Measurements from ENCODE around the gene ZNF653. TPM values are rescaled to one million over a fixed set of nuclear protein-coding genes. Genes with fewer than 3 reads are reported as not detected.
A peak's percentile ranks its signal among the peaks of the same experiment; 100 is the strongest.

ZNF653 gene
- total and polyA plus RNA-seq, 2 of the 8 experiments (the other 6 are each of a cell fraction or from before 2014, with no cell fraction given): 7.0 to 7.9 TPM

DNA sequence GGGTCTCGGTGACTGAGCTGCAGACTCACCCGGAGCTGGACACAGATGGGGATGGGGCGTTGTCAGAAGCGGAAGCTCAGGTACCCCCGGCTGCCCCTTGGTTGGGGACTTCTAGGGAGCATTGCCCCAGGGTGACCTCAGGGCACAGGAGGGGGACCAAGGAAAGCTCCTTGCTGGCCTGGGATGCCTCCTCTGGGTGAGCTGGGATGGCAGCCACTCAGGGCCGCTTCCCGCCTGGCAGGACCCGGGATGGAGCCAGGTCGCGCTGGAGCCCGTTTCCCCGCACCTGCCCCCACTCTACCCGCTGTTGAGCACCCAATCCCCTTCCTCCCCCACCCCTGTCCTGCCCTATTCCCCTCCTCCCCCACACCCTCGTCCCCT lies 59.4 kb downstream of the ZNF653 start:
- FAIRE-seq (no peak), DNase-seq (ENCODE audit: low read depth in 1 of 2, low spot score in 2 of 2) (peak in 1 of 2 experiments; percentile 48)
- H2BK5ac ChIP-seq (ENCODE audit: low read depth, low read length): no peak overlapping the region
- no peak overlapping the region for H3K56ac ChIP-seq (replicated peaks; ENCODE audit: insufficient read length, low read depth, low read length)
- H3K9ac ChIP-seq (replicated peaks in 1 of 4; ENCODE audit: extremely low read depth in 1 of 4, low read depth in 3 of 4, low read length in 3 of 4): no peak overlapping the region; a peak in 2 of 7 replicates
- ChIA-PET POLR2A (ENCODE audit: partially characterized antibody) (interaction anchor here (1.0 to 1.8 kb wide), 9 partner anchors 11 to 118 kb away, joined by 3 to 9 read pairs (median 4); partner anchors contain the start of genes EPOR, ODAD3, PRKCSH and RGL3), CTCF (ENCODE audit: partially characterized antibody) (interaction anchor here (0.5 to 13.0 kb wide), 26 partner anchors 8 to 287 kb away, joined by 3 to 192 read pairs (median 4); partner anchors contain the start of genes CCDC159, EPOR, ODAD3 and PRKCSH)
- no peak overlapping the region for H3K4ac ChIP-seq (replicated peaks; ENCODE audit: insufficient read length, low read depth, low read length)
- no peak overlapping the region for H3K4me3 ChIP-seq (ENCODE audit: extremely low read depth in 1 of 4, insufficient read depth in 2 of 4, low read depth in 3 of 4, low read length in 4 of 4)
- H3K14ac ChIP-seq (ENCODE audit: insufficient read length): no peak overlapping the region
- H2BK15ac ChIP-seq (ENCODE audit: low read length): no peak overlapping the region
- H4K5ac ChIP-seq (ENCODE audit: insufficient read length, low read depth, low read length): no peak overlapping the region
- H3K9me3 ChIP-seq (ENCODE audit: insufficient read depth in 2 of 2, low read depth in 1 of 2, low read length in 1 of 2): no peaks in the 10 kb centered on the region
- peaks cover 0 to 3% (median 1%) of the 10 kb centered on the region in 4 experiments; a peak in 4 of 7 replicates for H3K4me1 ChIP-seq (replicated peaks in 1 of 4; ENCODE audit: control insufficient read depth in 3 of 4, insufficient read depth in 4 of 4, low read length in 3 of 4)
- H2BK12ac ChIP-seq (ENCODE audit: low read depth, low read length): no peak overlapping the region
- WGBS, 2 experiments (ENCODE audit: extremely low coverage in 1 of 2, insufficient coverage in 1 of 2, insufficient read length in 1 of 2, insufficient replicate concordance in 2 of 2, low coverage in 1 of 2, low lambda C conversion rate in 2 of 2, missing lambda C conversion rate in 1 of 2): 94% methylated on average over 9 of the region's 14 CpGs; no CpG with 5 or more reads in 1 of the 2 experiments
- no peak overlapping the region for H2AFZ ChIP-seq (ENCODE audit: low read length)
- no peak overlapping the region for H3K18ac ChIP-seq (ENCODE audit: extremely low read depth, low read length)
- no peak overlapping the region for H3K27ac ChIP-seq (ENCODE audit: low read depth, low read length)
- H2AK5ac ChIP-seq (ENCODE audit: low read depth, low read length): no peak overlapping the region
- H3K36me3 ChIP-seq (ENCODE audit: control insufficient read depth in 2 of 4, insufficient read depth in 4 of 4, low read length in 3 of 4): peaks cover 22 to 60% (median 47%) of the 10 kb centered on the region in 4 experiments
- H3K23ac ChIP-seq (ENCODE audit: insufficient read length): no peak overlapping the region
- H2BK120ac ChIP-seq (replicated peaks; ENCODE audit: low read depth, low read length): no peak overlapping the region
- no peaks in the 10 kb centered on the region for H3K27me3 ChIP-seq (replicated peaks in 1 of 4; ENCODE audit: control insufficient read depth in 3 of 4, extremely low read depth in 1 of 4, insufficient read depth in 3 of 4, low read length in 3 of 4)
- H4K91ac ChIP-seq (replicated peaks; ENCODE audit: insufficient read length, low read length): no peak overlapping the region
- H3K23me2 ChIP-seq (ENCODE audit: low read depth, low read length): no peaks in the 10 kb centered on the region
- no peaks in the 10 kb centered on the region for H3K79me2 ChIP-seq (ENCODE audit: control insufficient read depth in 1 of 2, insufficient read depth in 2 of 2, low read length in 2 of 2)
- no peak overlapping the region for H3K4me2 ChIP-seq (ENCODE audit: insufficient read depth in 1 of 2, low read depth in 2 of 2, low read length in 2 of 2)
- H4K8ac ChIP-seq (ENCODE audit: extremely low read depth, insufficient read depth, low read length): no peak overlapping the region
- H4K20me1 ChIP-seq (replicated peaks in 1 of 2; ENCODE audit: control insufficient read depth in 1 of 2, insufficient read depth in 2 of 2, low read length in 2 of 2): peaks cover 7 to 20% of the 10 kb centered on the region in 2 experiments
- H2BK20ac ChIP-seq (ENCODE audit: low read length): no peak overlapping the region
- peaks cover 2% of the 10 kb centered on the region; the same call in 1 of the 2 replicates for H3K79me1 ChIP-seq (ENCODE audit: low read depth, low read length)
- TF ChIP-seq JUND (IDR thresholded peaks at IDR 0.05; ENCODE audit: low read length) (no peak), SRF (IDR thresholded peaks at IDR 0.05; ENCODE audit: low read depth, low read length) (no peak), NRF1 (IDR thresholded peaks at IDR 0.05; ENCODE audit: low read depth, low read length) (no peak), HDAC2 (IDR thresholded peaks at IDR 0.05; ENCODE audit: borderline replicate concordance in 1 of 2, low read depth in 2 of 2, low read length in 2 of 2) (no peak), RNF2 (IDR thresholded peaks at IDR 0.05; ENCODE audit: borderline replicate concordance, low read depth, low read length, missing control alignments, poor library complexity, severe bottlenecking) (no peak), TCF12 (IDR thresholded peaks at IDR 0.05; ENCODE audit: low read depth, low read length) (no peak), CBX5 (IDR thresholded peaks at IDR 0.05; ENCODE audit: low read depth, low read length) (no peak), FOSL1 (IDR thresholded peaks at IDR 0.05; ENCODE audit: insufficient read depth, low read depth, low read length) (no peak), POU5F1 (IDR thresholded peaks at IDR 0.05; ENCODE audit: low read depth, low read length) (no peak), CEBPB (IDR thresholded peaks at IDR 0.05; ENCODE audit: low read depth, low read length) (no peak), CHD1 (IDR thresholded peaks at IDR 0.05; ENCODE audit: low read depth, low read length) (no peak), NANOG (IDR thresholded peaks at IDR 0.05; ENCODE audit: insufficient read depth, low read depth, low read length, poor library complexity, severe bottlenecking) (no peak), CHD2 (IDR thresholded peaks at IDR 0.05; ENCODE audit: low read length) (no peak)
